Left renal pelvis (tissue), 4 donors: Measurements from ENCODE around the gene PITHD1. TPM values are rescaled to one million over a fixed set of nuclear protein-coding genes. Genes with fewer than 3 reads are reported as not detected.
"Not testable (repeated sequence)": the region's sequence is repeated elsewhere in the genome, so short reads cannot be mapped to it uniquely, and the experiment has no call there.

Source experiments
- DNase-seq, 4 donors: peaks; one replicate each; pipeline ENCODE4 v3.0.0-alpha.2; 2013; ENCODE audit warnings: low read depth in 4 of 4, low spot score in 3 of 4
- polyA plus RNA-seq, 4 donors: library from polyadenylated mRNA; unstranded; fragments of 120-200 nt; gene quantifications; one replicate each; pipeline ENCODE4 v1.2.1, GENCODE V29; 2013; ENCODE audit not compliant: insufficient read length in 4 of 4

Gene PITHD1
- polyA plus RNA-seq, 4 donors, result 57.6 to 66.9 (median 62.5) TPM

- DNase-seq, result no peak
Measured at GRCh38 chr1:23823767-23824166, 45.5 kb downstream of the PITHD1 start.

GRCh38 chr1:23824711-23825075 lies 46.5 kb downstream of the PITHD1 start:
- no peak for DNase-seq

GRCh38 chr1:23825076-23825761 lies 47.0 kb downstream of the PITHD1 start, which contains the start of gene HMGCL:
Gene HMGCL (minus strand): TSS chr1:23825429. CDS start chr1:23825415, 14 bp downstream.
- peak; percentile 79 to 85 (median 82) for DNase-seq

- no peak for DNase-seq
Measured at GRCh38 chr1:23825762-23826522, 47.7 kb downstream of the PITHD1 start.

GRCh38 chr1:23826590-23826989 lies 48.4 kb downstream of the PITHD1 start:
- not testable (repeated sequence) for DNase-seq

GRCh38 chr1:23827717-23828116 lies 49.5 kb downstream of the PITHD1 start:
- no peak for DNase-seq

GRCh38 chr1:23834156-23834555 lies 55.9 kb downstream of the PITHD1 start:
- DNase-seq, result not testable (repeated sequence)

- DNase-seq, result no peak
Measured at GRCh38 chr1:23836037-23836436, 57.8 kb downstream of the PITHD1 start.

Other genes with a start within 250 kb of the PITHD1 start
- gene E2F2, start 247.2 kb upstream of the PITHD1 start, polyA plus RNA-seq, result 1 to 10 TPM; 4.3 to 5.6 (median 4.9) TPM
- gene ID3, start 218.9 kb upstream of the PITHD1 start, polyA plus RNA-seq, result 100 to 1,000 TPM; 178 to 393 (median 283) TPM
- 1,000 to 10,000 TPM; 2,223 to 2,601 (median 2,402) TPM for gene RPL11, start 86.6 kb upstream of the PITHD1 start, polyA plus RNA-seq
- 10 to 100 TPM; 31.5 to 35.9 (median 35.6) TPM for gene ELOA, start 34.9 kb upstream of the PITHD1 start, polyA plus RNA-seq
- 10 to 100 TPM; 35.0 to 79.7 (median 63.3) TPM for gene LYPLA2, start 12.7 kb downstream of the PITHD1 start, polyA plus RNA-seq
- 10 to 100 TPM in 3 of 4 donors, 1 to 10 TPM in 1; 7.8 to 41.0 (median 28.3) TPM for gene GALE, start 22.3 kb downstream of the PITHD1 start, polyA plus RNA-seq
- gene HMGCL, start 47.0 kb downstream of the PITHD1 start, polyA plus RNA-seq, result 10 to 100 TPM; 21.2 to 77.3 (median 64.7) TPM
- 10 to 100 TPM; 43.1 to 49.0 (median 47.4) TPM for gene FUCA1, start 89.9 kb downstream of the PITHD1 start, polyA plus RNA-seq
- under 1 TPM; 0.06 to 0.11 (median 0.07) TPM for gene CNR2, start 134.9 kb downstream of the PITHD1 start, polyA plus RNA-seq
- gene PNRC2, start 181.4 kb downstream of the PITHD1 start, polyA plus RNA-seq, result 100 to 1,000 TPM; 193 to 271 (median 203) TPM
- 100 to 1,000 TPM; 170 to 256 (median 223) TPM for gene SRSF10, start 201.9 kb downstream of the PITHD1 start, polyA plus RNA-seq